IMR-90 (cell line): ENCODE measurements around the gene FCRL6. TPM values are rescaled to one million over a fixed set of nuclear protein-coding genes. Genes with fewer than 3 reads are reported as not detected.

Source experiments
- ATAC-seq: fragments of 200-7000 bp; cut with Tn5 transposase; 2 replicates; pipeline ENCODE4 v1.9.1; 2020; ENCODE audit warnings: low read depth, mild to moderate bottlenecking, moderate library complexity
- BruUV-seq: library from RNA; stranded (reverse); fragments of 400-500 nt; replicated peaks from 2 replicates; lab custom pipeline; 2021; lab: Mats Ljungman, UMichigan
- CTCF ChIA-PET: fragments of 300-600 bp; formaldehyde crosslinking; extraction: SDS; loops from one replicate; lab custom pipeline; 2021; ENCODE audit warnings: antibody characterized with exemption; lab: Yijun Ruan, JAX
- POLR2A ChIA-PET: fragments of 300-600 bp; sonication (Branson Sonifier 250); formaldehyde crosslinking; loops from one replicate; lab custom pipeline; 2022; ENCODE audit warnings: antibody characterized with exemption; ENCODE audit not compliant: unreplicated experiment; lab: Charles Lee
- DNase-seq: peaks from one replicate; pipeline ENCODE4 v3.0.0; 2013
- H2AFZ ChIP-seq: replicated peaks from 2 replicates; pipeline ENCODE3; 2013; ENCODE audit warnings: low read length, mild to moderate bottlenecking; ENCODE audit not compliant: poor library complexity
- H2AK5ac ChIP-seq: 2 replicates; pipeline ENCODE4 v1.6.1; 2013; ENCODE audit warnings: low read depth, low read length, inconsistent platforms
- H2AK9ac ChIP-seq: replicated peaks from 2 replicates; pipeline ENCODE3; 2013; ENCODE audit warnings: mild to moderate bottlenecking, low read depth, low read length, moderate library complexity; ENCODE audit not compliant: poor library complexity
- H2BK120ac ChIP-seq: 2 replicates; pipeline ENCODE4 v1.6.1; 2013; ENCODE audit warnings: low read depth, low read length, inconsistent platforms
- H2BK15ac ChIP-seq: 3 replicates; pipeline ENCODE4 v1.6.1; 2013; ENCODE audit warnings: low read depth, low read length, inconsistent platforms
- H2BK20ac ChIP-seq: 2 replicates; pipeline ENCODE4 v1.6.1; 2013; ENCODE audit warnings: low read depth, mild to moderate bottlenecking, inconsistent platforms, low read length, moderate library complexity
- H2BK5ac ChIP-seq: 2 replicates; pipeline ENCODE4 v1.6.1; 2013; ENCODE audit warnings: mild to moderate bottlenecking, low read depth, low read length, inconsistent platforms; ENCODE audit not compliant: poor library complexity, severe bottlenecking
- H3K14ac ChIP-seq: replicated peaks from 2 replicates; pipeline ENCODE4 v1.6.1; 2013; ENCODE audit warnings: low read depth, low read length, inconsistent platforms
- H3K18ac ChIP-seq: 2 replicates; pipeline ENCODE4 v1.6.1; 2013; ENCODE audit warnings: low read depth, low read length, control low read depth
- H3K23ac ChIP-seq: 2 replicates; pipeline ENCODE4 v1.6.1; 2013; ENCODE audit warnings: low read depth, low read length, inconsistent platforms
- H3K27ac ChIP-seq: 2 replicates; pipeline ENCODE4 v1.5.1; 2013; ENCODE audit warnings: mild to moderate bottlenecking, control low read depth, low read length; ENCODE audit not compliant: insufficient read depth
- H3K27me3 ChIP-seq: 2 replicates; pipeline ENCODE4 v1.6.1; 2013; ENCODE audit warnings: low read length; ENCODE audit not compliant: control insufficient read depth, insufficient read depth
- H3K36me3 ChIP-seq: 2 replicates; pipeline ENCODE4 v1.6.1; 2013; ENCODE audit warnings: low read length, mixed read lengths; ENCODE audit not compliant: control insufficient read depth, insufficient read depth
- H3K4ac ChIP-seq: 2 replicates; pipeline ENCODE4 v1.6.1; 2013; ENCODE audit warnings: low read depth, low read length, inconsistent platforms
- H3K4me1 ChIP-seq: 2 replicates; pipeline ENCODE4 v1.6.1; 2013; ENCODE audit warnings: low read length, mixed read lengths; ENCODE audit not compliant: control insufficient read depth, insufficient read depth
- H3K4me2 ChIP-seq: 2 replicates; pipeline ENCODE4 v1.6.1; 2013; ENCODE audit warnings: low read depth, mild to moderate bottlenecking, control low read depth, low read length, moderate library complexity
- H3K4me3 ChIP-seq: 2 replicates; pipeline ENCODE4 v1.5.1; 2013; ENCODE audit warnings: low read depth, mild to moderate bottlenecking, control low read depth, low read length, moderate library complexity; ENCODE audit not compliant: insufficient read depth
- H3K56ac ChIP-seq: 2 replicates; pipeline ENCODE4 v1.6.1; 2013; ENCODE audit warnings: low read length, inconsistent platforms; ENCODE audit not compliant: insufficient read depth; ENCODE audit errors: extremely low read depth
- H3K79me1 ChIP-seq, 2 experiments: 2 replicates each; pipeline ENCODE4 v1.6.1; 2013; ENCODE audit warnings: low read length in 2 of 2, inconsistent platforms in 1 of 2, low read depth in 1 of 2
- H3K9ac ChIP-seq: 2 replicates; pipeline ENCODE4 v1.6.1; 2013; ENCODE audit warnings: low read depth, low read length, control low read depth
- H3K9me1 ChIP-seq: 2 replicates; pipeline ENCODE4 v1.6.1; 2013; ENCODE audit warnings: low read length, inconsistent platforms; ENCODE audit not compliant: insufficient read depth
- H3K9me3 ChIP-seq: 2 replicates; pipeline ENCODE4 v1.6.1; 2013; ENCODE audit warnings: low read length; ENCODE audit not compliant: control insufficient read depth, insufficient read depth
- H4K20me1 ChIP-seq: 2 replicates; pipeline ENCODE4 v1.6.1; 2013; ENCODE audit warnings: low read length, inconsistent platforms; ENCODE audit not compliant: insufficient read depth
- H4K5ac ChIP-seq: 2 replicates; pipeline ENCODE4 v1.6.1; 2013; ENCODE audit warnings: mild to moderate bottlenecking, low read depth, low read length, control low read depth
- H4K8ac ChIP-seq, 2 experiments: 2 replicates each; pipeline ENCODE4 v1.6.1; 2013; ENCODE audit warnings: low read depth in 2 of 2, low read length in 2 of 2, control low read depth in 1 of 2, inconsistent platforms in 1 of 2
- H4K91ac ChIP-seq: 2 replicates; pipeline ENCODE4 v1.6.1; 2013; ENCODE audit warnings: low read depth, low read length, inconsistent platforms; ENCODE audit not compliant: insufficient read depth
- BHLHE40 ChIP-seq: fragments of 150-350 bp; IDR thresholded peaks from 2 replicates; pipeline ENCODE4 v1.6.1; 2016; ENCODE audit warnings: mild to moderate bottlenecking, low read depth, low read length
- CEBPB ChIP-seq: IDR thresholded peaks from 2 replicates; pipeline ENCODE4 v1.6.1; 2012; ENCODE audit warnings: low read depth, low read length, improper control_type of control experiment
- CHD1 ChIP-seq: IDR thresholded peaks from 2 replicates; pipeline ENCODE4 v1.6.1; 2012; ENCODE audit warnings: low read depth, low read length, improper control_type of control experiment
- FOS ChIP-seq: fragments of 150-350 bp; IDR thresholded peaks from 2 replicates; pipeline ENCODE4 v1.6.1; 2016; ENCODE audit warnings: low read depth, low read length
- MAFK ChIP-seq: IDR thresholded peaks from 2 replicates; pipeline ENCODE4 v1.6.1; 2012; ENCODE audit warnings: low read depth, low read length, improper control_type of control experiment
- MXI1 ChIP-seq: IDR thresholded peaks from 2 replicates; pipeline ENCODE4 v1.6.1; 2012; ENCODE audit warnings: low read depth, mild to moderate bottlenecking, low read length, moderate library complexity, borderline replicate concordance
- NFE2L2 ChIP-seq: fragments of 150-350 bp; IDR thresholded peaks from 2 replicates; pipeline ENCODE4 v1.6.1; 2016; ENCODE audit warnings: low read depth, mild to moderate bottlenecking, low read length
- POLR2A ChIP-seq: IDR thresholded peaks from 2 replicates; pipeline ENCODE4 v1.6.1; 2012; ENCODE audit warnings: mild to moderate bottlenecking, low read depth, low read length
- RAD21 ChIP-seq: IDR thresholded peaks from 2 replicates; pipeline ENCODE4 v1.6.1; 2012; ENCODE audit warnings: low read length, improper control_type of control experiment
- RCOR1 ChIP-seq: IDR thresholded peaks from 2 replicates; pipeline ENCODE4 v1.6.1; 2012; ENCODE audit warnings: mild to moderate bottlenecking, low read length, improper control_type of control experiment; ENCODE audit not compliant: insufficient replicate concordance
- RFX5 ChIP-seq: IDR thresholded peaks from 2 replicates; pipeline ENCODE4 v1.8.0; 2012; ENCODE audit warnings: low read depth, mild to moderate bottlenecking, low read length, moderate library complexity
- SMC3 ChIP-seq: fragments of 150-350 bp; IDR thresholded peaks from 2 replicates; pipeline ENCODE4 v1.6.1; 2016; ENCODE audit warnings: low read depth, mild to moderate bottlenecking, antibody characterized with exemption, low read length, moderate library complexity
- WGBS, 2 experiments: methylation state at CpG; one replicate each; pipeline versions ENCODE4 v1.1.5 to v1.1.7; 2013; ENCODE audit warnings: missing lambda C conversion rate in 2 of 2; ENCODE audit not compliant: insufficient read length in 1 of 2; ENCODE audit errors: extremely low coverage in 2 of 2; 5-methylcytosine and 5-hydroxymethylcytosine counted together
- dilution Hi-C: fragments of 300-500 bp; cut with HindIII; formaldehyde crosslinking; loops from one replicate; pipeline ENCODE4 v1.14.3; 2018; ENCODE audit warnings: low sequenced_read_pairs; ENCODE audit not compliant: unreplicated experiment
- in situ Hi-C: fragments of 300-500 bp; cut with MboI; formaldehyde crosslinking; loops from 3 replicates; pipeline ENCODE4 v1.14.3; 2019; ENCODE audit warnings: low sequenced_read_pairs, inconsistent platforms, mixed read lengths
- intact Hi-C: fragments of 100-400 bp; cut with micrococcal nuclease; formaldehyde crosslinking; loops from 2 replicates; pipeline ENCODE4 v1.10.0; 2022
- polyA plus RNA-seq, 3 experiments: library from polyadenylated mRNA; depleted of rRNA; stranded (reverse); fragments of >200 nt; gene quantifications; 2 replicates each; pipeline ENCODE4 v1.2.3, GENCODE V29; 2012; ENCODE audit warnings: low replicate concordance in 1 of 3
- total RNA-seq: library from RNA; depleted of rRNA; stranded (reverse); fragments of >200 nt; gene quantifications from 2 replicates; pipeline ENCODE4 v1.2.3, GENCODE V29; 2012
- TF ChIP-seq, protein P1 (sequence below): conservative IDR thresholded peaks from 2 replicates; pipeline ENCODE4 v1.5.1; 2012; ENCODE audit warnings: mild to moderate bottlenecking, low read depth, low read length, improper control_type of control experiment
- TF ChIP-seq, protein P2 (sequence below): fragments of 150-350 bp; IDR thresholded peaks from 2 replicates; pipeline ENCODE4 v1.6.1; 2017; ENCODE audit warnings: mild to moderate bottlenecking, antibody characterized with exemption, low read length, low read depth
- TF ChIP-seq, protein P3 (sequence below): fragments of 150-350 bp; IDR thresholded peaks from 2 replicates; pipeline ENCODE4 v1.6.1; 2016; ENCODE audit warnings: low read depth, mild to moderate bottlenecking, low read length, moderate library complexity, borderline replicate concordance

The FCRL6 gene
- total and polyA plus RNA-seq, 2 of the 4 experiments (the other 2 are of a cell fraction): not detected

- Histone ChIP-seq H3K4me1 (peaks cover under 1% of the 10 kb centered on the region), H2AFZ (no peak overlapping the region), H3K9me3 (no peaks in the 10 kb centered on the region), H3K23ac (no peak overlapping the region), H2BK15ac (no peak overlapping the region), H2BK120ac (no peak overlapping the region), H4K5ac (no peak overlapping the region), H3K36me3 (no peaks in the 10 kb centered on the region), H3K9me1 (peaks cover 2% of the 10 kb centered on the region; the same call in 1 of the 2 replicates), H3K14ac (no peak overlapping the region), H2AK5ac (no peak overlapping the region), H2BK20ac (no peak overlapping the region), H3K18ac (no peak overlapping the region), H4K91ac (no peak overlapping the region), H4K8ac (no peak overlapping the region), H3K27ac (no peak overlapping the region), H2AK9ac (no peak overlapping the region), H4K20me1 (no peaks in the 10 kb centered on the region), H3K9ac (no peak overlapping the region), H3K4me2 (no peak overlapping the region), H3K79me1 (no peaks in the 10 kb centered on the region), H3K27me3 (no peaks in the 10 kb centered on the region), H2BK5ac (no peak overlapping the region), H3K4ac (no peak overlapping the region), H3K4me3 (no peak overlapping the region), H3K56ac (no peak overlapping the region)
- ChIA-PET CTCF (no interaction called here), POLR2A (no interaction called here)
- ATAC-seq (no peak), DNase-seq (no peak)
- WGBS, 2 experiments: 63% methylated on average over 1 of the region's 3 CpGs; no CpG with 5 or more reads in 1 of the 2 experiments
- dilution Hi-C loops (no loop called here), in situ Hi-C loops (no loop called here), intact Hi-C loops (loop anchor here (10.0 kb wide), 1 partner anchor 1549 kb away; no protein-coding TSS in a partner anchor)
- BruUV-seq: no TSS peak
- TF ChIP-seq POLR2A (no peak), NFE2L2 (no peak), RCOR1 (no peak), BHLHE40 (no peak), CEBPB (no peak), MAFK (no peak), SMC3 (no peak), RAD21 (no peak), RFX5 (no peak), CHD1 (no peak), FOS (no peak), MXI1 (no peak)
- TF ChIP-seq, protein P1, sequence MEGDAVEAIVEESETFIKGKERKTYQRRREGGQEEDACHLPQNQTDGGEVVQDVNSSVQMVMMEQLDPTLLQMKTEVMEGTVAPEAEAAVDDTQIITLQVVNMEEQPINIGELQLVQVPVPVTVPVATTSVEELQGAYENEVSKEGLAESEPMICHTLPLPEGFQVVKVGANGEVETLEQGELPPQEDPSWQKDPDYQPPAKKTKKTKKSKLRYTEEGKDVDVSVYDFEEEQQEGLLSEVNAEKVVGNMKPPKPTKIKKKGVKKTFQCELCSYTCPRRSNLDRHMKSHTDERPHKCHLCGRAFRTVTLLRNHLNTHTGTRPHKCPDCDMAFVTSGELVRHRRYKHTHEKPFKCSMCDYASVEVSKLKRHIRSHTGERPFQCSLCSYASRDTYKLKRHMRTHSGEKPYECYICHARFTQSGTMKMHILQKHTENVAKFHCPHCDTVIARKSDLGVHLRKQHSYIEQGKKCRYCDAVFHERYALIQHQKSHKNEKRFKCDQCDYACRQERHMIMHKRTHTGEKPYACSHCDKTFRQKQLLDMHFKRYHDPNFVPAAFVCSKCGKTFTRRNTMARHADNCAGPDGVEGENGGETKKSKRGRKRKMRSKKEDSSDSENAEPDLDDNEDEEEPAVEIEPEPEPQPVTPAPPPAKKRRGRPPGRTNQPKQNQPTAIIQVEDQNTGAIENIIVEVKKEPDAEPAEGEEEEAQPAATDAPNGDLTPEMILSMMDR: no peak
- TF ChIP-seq, protein P2, sequence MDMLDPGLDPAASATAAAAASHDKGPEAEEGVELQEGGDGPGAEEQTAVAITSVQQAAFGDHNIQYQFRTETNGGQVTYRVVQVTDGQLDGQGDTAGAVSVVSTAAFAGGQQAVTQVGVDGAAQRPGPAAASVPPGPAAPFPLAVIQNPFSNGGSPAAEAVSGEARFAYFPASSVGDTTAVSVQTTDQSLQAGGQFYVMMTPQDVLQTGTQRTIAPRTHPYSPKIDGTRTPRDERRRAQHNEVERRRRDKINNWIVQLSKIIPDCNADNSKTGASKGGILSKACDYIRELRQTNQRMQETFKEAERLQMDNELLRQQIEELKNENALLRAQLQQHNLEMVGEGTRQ: no peak
- TF ChIP-seq, protein P3, sequence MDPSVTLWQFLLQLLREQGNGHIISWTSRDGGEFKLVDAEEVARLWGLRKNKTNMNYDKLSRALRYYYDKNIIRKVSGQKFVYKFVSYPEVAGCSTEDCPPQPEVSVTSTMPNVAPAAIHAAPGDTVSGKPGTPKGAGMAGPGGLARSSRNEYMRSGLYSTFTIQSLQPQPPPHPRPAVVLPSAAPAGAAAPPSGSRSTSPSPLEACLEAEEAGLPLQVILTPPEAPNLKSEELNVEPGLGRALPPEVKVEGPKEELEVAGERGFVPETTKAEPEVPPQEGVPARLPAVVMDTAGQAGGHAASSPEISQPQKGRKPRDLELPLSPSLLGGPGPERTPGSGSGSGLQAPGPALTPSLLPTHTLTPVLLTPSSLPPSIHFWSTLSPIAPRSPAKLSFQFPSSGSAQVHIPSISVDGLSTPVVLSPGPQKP: no peak
Measured at GRCh38 chr1:159835356-159835755, 33.2 kb downstream of the FCRL6 start.
